Activated CD4-positive, alpha-beta T cell treated with anti-CD3 and anti-CD28 coated beads, Interleukin-2, Interleukin-4, amounts not matched to agents 100 ng/mL and 50 ng/mL, durations not matched to agents 16 hours and 8 hours (primary cell): ENCODE data around the gene NDUFB2.
"Not testable (repeated sequence)": the region's sequence is repeated elsewhere in the genome, so short reads cannot be mapped to it uniquely, and the experiment has no call there.

Source experiments
- DNase-seq: peaks from one replicate; pipeline ENCODE4 v3.0.0-alpha.2; 2020; ENCODE audit warnings: low spot score

The NDUFB2 gene

GRCh38 chr7:140672382-140673062, 24.0 kb upstream of the NDUFB2 start, which contains the start of gene ADCK2:
TSS of gene ADCK2 (plus strand) at chr7:140672945. CDS start at chr7:140673331, 386 bp downstream.
- peak; percentile 60 for DNase-seq

- DNase-seq = peak; percentile 36
Measured at GRCh38 chr7:140673063-140673773, 23.3 kb upstream of the NDUFB2 start.

DNA sequence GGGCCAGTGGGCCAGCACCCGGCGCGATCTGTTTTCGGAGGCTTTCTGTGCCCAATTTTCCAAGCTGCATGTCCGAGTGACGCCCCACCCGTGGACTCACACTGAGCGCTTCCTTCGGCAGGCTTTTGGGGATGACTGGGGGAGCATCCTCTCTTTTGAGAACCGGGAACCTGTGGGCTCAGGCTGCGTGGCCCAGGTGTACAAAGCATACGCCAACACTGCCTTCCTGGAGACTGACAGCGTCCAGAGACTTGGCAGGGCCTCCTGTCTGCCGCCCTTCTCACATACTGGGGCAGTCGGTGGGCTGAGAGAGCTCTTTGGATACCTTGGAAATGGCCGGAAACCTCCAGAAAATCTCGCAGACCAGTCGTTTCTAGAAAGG, 22.7 kb upstream of the NDUFB2 start:
- DNase-seq = no peak

- no peak for DNase-seq
Measured at GRCh38 chr7:140674356-140674800, 22.1 kb upstream of the NDUFB2 start.

DNA sequence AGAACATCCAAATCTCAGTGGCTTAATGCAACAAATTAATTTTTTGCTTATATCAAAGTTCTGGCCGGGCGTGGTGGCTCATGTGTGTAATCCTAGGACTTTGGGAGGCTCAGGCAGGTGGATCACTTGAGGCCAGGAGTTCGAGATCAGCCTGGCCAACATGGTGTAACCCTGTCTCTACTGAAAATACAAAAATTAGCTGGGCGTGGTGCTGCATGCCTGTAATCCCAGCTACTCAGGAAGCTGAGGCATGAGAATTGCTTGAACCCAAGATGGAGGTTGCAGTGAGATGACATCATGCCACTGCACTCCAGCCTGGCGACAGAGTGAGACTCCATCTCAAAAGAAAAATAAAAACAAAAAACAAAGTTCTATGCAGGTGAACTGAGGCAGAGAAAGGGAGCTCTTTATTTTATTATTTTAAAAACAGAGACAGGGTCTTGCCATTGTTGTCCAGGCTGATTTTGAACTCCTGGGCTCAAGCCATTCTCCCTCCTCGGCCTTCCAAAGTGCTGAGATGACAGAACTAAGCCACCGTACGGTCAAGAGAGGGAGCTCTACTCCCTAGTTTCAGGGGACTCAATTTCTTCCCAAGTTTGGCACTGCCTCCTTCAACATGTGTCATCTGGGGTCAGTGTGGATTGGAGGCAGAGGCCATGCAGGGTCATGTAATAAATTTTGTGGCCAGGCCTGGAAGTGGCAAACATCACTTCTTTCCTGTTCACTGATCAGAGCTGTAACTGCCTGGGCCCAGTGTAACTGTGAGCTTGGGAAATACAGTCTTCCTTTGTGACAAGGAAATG, 21.4 kb upstream of the NDUFB2 start:
- DNase-seq = no peak

DNA sequence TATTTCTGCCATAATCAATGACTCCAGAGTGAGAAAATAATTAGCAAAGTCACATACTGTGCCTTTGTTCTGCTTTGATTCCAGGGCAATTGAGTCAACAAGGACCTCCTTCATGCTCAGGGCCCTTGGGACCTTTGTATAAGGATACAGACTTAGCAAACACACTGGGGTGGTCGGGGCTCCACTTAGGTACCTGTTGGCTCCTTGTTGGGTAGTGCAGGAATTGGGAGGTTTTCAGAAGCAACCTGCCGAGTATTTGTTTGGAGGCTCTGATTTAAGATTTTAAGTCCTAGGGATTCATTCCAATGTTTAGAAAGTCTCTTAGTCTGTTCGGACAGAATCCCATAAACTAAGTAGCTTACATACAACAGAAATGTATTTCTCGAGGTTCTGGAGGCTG, 20.8 kb upstream of the NDUFB2 start:
- DNase-seq = no peak

- no peak for DNase-seq
Measured at GRCh38 chr7:140676306-140676705, 20.2 kb upstream of the NDUFB2 start.

- not testable (repeated sequence) for DNase-seq
Measured at GRCh38 chr7:140676956-140677355, 19.6 kb upstream of the NDUFB2 start.

DNA sequence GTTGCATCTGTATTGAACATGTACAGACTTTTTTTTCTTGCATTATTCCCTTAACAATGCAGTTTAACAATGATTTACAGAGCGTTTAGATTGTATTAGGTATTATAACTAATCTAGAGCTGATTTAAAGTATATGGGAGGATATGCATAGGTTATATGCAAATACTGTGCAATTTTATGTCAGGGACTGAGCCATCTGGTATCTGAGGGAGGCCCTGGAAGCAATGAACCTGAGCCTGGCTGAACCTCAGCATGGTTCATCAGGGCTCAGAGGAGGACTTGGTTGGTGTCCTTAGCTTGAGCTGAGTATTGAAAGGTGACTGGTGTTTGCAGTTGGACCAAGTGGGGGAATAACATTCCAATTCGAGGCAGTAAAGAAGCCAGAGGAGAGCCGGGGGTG, 19.0 kb upstream of the NDUFB2 start:
- no peak for DNase-seq

DNA sequence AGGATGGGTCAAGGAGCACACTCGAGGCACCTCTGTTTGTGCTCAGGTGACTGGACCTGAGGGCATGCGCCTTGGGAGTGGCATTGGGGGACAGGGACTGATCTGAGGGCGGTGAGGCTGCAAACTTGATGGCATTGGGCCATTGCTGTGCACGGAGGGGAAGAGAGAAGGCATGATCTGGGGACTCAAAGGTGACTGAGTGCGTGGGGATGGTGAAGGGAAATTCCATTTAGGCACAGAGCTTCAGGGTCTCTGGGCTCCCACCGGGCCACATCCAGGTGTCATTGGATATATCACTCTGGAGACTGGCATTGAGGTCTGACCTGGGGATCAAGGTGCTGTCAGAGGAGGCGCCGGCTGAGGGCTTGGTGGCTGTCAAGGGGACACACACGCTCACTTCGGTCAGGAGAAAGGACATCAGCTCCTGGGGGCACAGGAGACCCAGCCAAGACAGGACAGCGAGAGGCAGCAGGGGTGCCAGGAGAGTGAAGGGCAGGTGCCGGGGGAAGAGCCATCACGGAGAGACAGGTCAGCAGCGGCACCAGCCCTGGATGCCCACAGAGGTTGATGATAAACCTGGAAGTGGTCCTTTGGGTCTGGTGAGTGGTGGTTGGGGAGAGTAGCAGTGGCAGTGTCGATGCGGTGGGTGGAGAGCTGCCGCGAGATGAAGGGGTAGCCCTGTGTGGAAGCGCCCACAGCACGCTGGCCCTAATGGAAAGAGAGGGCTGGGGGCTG, 18.3 kb upstream of the NDUFB2 start:
- no peak for DNase-seq

GRCh38 chr7:140678816-140679130, 17.7 kb upstream of the NDUFB2 start:
- no peak for DNase-seq

GRCh38 chr7:140679186-140679585, 17.3 kb upstream of the NDUFB2 start:
- no peak for DNase-seq

- DNase-seq = no peak
Measured at GRCh38 chr7:140680886-140681285, 15.6 kb upstream of the NDUFB2 start.

DNA sequence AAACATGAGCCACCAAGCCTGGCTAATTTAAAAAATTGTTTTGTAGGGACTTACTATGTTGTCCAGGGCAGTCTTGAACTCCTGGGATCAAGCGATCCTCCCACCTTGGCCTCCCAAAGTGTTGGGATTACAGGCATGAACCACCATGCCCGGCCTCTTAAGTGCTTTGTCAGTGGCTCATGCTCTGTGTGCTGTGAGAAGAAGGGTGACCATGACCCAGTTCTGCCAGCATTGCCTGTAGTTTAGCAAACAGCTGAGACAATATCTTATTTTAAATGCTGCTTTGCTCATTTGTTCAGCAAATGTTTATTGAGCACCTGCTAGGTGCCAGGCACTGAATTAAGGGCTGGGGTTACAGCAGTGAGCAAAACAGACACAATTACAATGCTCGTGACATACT, 14.7 kb upstream of the NDUFB2 start:
- no peak for DNase-seq

DNA sequence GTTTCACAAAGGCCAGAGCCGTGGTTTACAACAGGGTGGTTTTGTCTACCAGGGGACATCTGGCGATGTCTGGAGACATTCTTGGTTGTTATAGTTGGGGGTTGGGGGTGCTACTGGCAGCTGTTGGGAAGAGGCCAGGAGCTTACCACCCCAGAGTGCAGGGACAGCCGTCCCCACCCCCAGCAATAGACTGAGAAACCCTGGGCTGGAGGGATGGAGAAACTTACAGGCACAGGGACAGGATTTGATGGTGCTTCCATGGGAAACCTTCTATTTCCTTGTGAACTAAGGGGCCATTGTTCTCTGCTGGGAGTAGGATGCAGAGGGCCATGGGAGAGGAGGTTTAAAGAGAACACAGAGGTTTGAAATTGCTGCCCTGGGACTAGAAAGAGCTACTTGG, 12.9 kb upstream of the NDUFB2 start:
- DNase-seq = no peak

DNA sequence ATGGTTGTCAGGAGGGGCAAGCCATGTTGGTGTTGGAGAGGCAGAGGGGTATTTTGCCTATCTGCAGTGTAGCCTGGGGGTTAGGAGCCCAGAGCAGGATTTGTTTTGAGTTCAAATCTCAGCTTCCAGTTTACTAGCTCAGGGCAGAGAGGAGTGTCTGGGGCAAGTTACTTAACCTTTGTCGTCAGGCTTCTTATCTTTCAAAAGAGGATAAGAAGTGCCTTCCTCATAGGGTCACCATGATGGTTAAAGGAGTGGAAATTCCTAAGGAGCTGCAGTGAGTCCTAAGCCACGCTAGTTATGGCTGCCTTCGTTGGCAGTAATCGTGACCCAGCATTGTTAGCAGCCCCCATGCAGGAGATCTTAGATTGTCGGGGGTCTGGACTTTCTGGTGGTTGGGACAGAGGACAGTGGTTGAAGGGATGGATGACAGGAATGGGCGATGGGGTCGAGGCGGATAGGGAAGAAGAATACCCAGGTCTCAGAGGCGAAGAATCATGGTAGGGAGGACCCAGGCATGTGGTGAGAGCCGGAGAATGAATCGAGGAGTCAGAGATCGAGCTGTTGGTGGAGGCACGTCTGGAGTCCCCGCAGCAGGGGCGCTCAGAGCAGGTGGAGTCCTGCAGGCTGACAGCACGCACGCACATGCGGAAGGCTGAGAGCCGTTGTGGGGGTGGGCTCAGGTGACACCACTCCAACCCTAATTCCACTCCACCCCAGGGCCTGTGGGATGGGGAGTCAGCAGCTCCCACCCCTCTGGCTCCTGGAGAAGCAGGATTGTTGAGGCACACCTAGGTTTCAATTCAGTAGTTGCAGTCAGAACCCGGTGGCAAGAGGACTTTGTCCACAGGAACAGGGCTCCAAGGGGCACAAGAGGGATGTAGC, 12.2 kb upstream of the NDUFB2 start:
- DNase-seq = no peak

GRCh38 chr7:140685407-140686087, 11.0 kb upstream of the NDUFB2 start:
- DNase-seq = no peak

DNA sequence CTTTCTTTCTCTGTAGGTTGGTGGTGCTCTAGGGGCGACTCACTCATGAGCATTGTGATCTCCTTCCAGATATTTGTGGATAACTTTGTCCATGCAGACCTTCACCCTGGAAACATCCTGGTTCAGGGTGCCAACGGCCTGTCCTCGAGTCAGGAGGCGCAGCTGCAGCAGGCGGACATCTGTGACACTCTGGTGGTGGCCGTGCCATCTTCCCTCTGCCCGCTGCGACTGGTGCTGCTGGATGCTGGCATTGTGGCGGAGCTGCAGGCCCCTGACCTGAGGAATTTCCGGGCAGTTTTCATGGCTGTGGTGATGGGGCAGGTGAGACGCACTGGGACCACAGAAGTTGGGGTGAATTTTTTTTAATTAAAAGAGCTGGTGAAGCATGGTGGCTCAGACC, 9.6 kb upstream of the NDUFB2 start:
- no peak for DNase-seq

GRCh38 chr7:140688341-140688740, 8.2 kb upstream of the NDUFB2 start:
- no peak for DNase-seq
